GM19455 (cell line): ENCODE results near the gene EEFSEC.

ENCODE experiments used
- ATAC-seq: cut with Tn5 transposase; IDR thresholded peaks from one replicate; pipeline ENCODE4 v1.9.1; 2021; ENCODE audit not compliant: unreplicated experiment

The EEFSEC gene

GRCh38 chr3:128421966-128422365 lies 268.7 kb downstream of the EEFSEC start:
- ATAC-seq: no peak

DNA sequence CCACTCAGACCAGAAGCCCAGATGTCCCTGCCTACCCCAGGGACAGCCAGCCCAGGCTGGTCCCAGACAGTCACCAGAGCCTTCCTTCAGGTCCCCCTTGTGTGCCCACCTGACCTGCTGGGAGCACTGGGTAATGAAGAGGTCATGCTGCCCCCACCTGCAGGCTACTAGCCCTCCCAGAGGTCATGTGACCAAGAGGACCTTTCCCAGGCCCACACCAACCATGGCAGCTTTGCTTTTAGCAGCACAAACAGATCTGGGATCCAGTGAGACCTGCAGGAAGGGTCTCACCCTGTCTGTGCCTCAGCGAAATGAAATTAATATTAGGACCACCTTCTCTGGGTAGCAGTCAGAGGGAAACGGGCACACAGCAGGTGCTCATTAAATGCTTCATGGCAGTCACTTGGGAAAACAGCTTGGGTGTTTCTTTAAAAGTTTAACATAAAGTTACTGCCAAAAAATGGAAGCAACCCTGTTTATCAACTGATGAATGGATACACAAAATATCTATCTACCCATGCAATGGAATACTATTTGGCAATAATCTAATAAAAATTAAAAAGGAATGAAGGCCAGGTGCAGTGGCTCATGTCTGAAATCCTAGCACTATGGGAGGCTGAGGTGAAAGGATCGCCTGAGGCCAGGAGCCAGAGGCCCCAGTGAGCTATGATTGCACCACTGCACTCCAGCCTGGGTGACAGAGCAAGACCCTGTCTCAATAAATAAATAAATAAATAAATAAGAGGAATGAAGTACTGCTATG lies 269.7 kb downstream of the EEFSEC start:
- no peak for ATAC-seq

DNA sequence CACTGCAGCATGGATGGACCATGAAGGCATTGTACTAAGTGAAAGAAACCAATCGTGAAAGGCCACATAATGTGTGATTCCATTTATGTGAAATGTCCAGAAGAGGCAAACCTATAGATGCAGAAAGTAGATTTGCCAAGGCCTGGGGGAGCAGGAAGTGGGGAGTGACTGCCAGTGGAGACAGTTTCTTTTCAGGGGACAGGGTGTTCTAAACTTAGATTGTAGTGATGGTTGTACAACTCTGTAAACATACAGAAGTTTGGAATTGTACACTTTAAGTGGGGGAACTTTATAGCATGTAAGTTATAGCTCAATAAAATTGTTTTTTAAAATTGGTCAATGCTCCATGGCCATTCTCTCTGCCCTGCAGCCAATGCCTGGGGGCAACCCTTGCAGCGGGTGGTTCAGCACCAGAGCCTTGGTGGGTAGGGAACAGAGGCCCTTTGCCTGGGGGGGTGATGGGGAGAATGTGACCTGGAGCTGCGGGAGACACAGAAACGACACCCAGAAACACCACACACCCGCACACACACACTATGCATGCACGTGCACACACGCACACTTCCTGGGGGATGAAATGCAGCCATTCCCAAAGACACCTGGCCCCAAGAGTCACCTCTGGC lies 270.4 kb downstream of the EEFSEC start:
- no peak for ATAC-seq

- no peak for ATAC-seq
These were observed 271.3 kb downstream of the EEFSEC start for GRCh38 chr3:128424508-128425069.

DNA sequence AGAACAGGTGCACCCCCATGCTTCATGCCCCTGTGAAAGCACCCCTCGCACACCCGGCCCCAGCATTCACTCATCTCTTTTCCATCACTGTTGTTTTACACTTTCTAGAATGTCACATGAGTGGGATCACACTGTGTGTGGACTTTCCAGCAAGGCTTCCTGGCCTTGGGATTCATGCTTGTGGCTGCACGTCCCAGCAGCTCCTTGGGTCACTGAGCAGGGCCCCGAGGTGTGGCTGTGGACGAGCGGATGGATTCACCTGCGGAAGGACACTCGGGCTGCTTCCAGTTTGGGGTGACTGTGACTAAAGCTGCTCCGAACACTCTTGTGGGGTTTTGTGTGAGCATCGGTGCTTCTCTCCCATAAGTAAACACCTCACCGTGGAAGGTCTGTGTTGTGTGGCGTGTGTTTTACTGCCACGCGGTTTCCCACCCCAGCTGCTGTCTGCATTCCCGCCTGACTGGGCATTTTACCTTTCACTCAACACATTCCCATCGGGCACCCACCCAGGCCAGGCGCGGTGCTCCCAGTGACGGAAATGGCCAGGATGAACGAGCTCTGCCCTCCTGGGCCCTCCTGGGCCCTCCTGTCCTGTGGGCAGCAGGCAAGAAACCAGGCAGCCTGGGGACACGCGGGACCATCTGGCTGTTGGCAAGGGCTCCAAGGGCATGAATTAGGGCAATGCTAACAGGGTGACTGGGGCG lies 272.0 kb downstream of the EEFSEC start:
- no peak for ATAC-seq

- no peak for ATAC-seq
These were observed 272.5 kb downstream of the EEFSEC start for GRCh38 chr3:128425846-128426127.

- ATAC-seq: peak; percentile 71
These were observed 273.0 kb downstream of the EEFSEC start for GRCh38 chr3:128426128-128426921.

- no peak for ATAC-seq
These were observed 274.0 kb downstream of the EEFSEC start for GRCh38 chr3:128427175-128427857.

GRCh38 chr3:128427872-128428822 lies 274.9 kb downstream of the EEFSEC start:
- no peak for ATAC-seq

GRCh38 chr3:128429275-128429674 lies 276.0 kb downstream of the EEFSEC start:
- no peak for ATAC-seq

GRCh38 chr3:128429751-128430150 lies 276.5 kb downstream of the EEFSEC start:
- no peak for ATAC-seq

- ATAC-seq: no peak
These were observed 277.0 kb downstream of the EEFSEC start for GRCh38 chr3:128430301-128430700.

GRCh38 chr3:128430731-128431130 lies 277.4 kb downstream of the EEFSEC start:
- ATAC-seq: no peak

DNA sequence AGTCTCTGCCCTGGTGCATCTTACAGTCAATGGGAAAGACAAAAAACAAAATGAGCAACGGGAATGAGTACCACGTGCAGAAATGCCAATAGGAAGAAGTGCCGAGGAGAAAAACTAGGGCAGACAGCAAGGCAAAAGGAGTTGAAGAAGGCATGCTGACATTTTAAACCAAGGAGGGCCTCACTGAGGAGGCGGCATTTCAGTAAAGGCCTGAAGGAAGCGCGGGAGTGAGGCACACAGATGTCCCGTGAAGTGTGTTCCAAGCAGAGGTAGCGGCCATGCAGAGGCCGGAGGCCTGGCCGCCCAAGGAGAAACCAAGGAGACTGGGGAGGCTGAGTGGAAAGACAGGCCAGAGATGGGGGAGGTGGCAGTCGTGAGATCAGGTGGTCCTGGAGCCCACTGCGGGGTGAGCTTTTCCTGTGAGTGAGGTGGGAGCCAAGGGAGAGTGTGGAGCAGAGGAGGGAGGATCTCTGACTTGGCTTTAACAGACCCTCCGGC lies 278.6 kb downstream of the EEFSEC start:
- no peak for ATAC-seq

DNA sequence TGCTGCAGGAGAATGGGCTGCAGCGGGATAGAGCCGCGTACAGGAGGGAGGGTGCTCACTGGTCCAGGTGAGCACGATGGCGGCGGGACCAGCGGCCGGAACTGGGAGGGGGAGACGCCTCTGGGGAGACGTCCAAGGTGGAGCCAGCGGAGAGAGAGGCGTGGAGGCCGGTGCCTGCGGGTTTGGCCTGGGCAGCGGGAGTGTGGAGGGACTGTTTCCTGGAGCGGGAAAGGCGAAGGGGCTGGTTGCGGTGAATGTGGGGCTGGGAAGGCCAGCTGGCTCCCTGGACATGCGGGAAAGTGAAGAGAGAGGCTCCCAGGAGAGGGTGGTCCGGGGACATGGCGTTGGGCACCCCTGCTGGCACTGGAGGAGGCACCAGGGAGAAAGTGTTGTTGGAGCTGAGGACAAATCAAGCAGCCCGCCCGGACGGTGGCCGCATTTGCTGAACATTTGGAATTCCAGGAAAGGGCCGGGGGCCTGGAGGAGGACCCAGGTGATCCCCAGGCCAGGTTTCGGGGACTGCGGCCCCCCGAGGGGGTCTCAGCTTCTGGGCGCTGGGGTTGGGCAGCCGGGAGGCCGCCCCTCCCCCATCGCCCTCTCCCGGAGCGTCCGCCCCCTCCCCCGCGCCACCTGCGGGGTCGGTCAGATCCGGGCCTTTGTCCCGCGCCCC lies 279.2 kb downstream of the EEFSEC start:
- no peak for ATAC-seq

GRCh38 chr3:128432971-128433836 lies 279.9 kb downstream of the EEFSEC start:
- no peak for ATAC-seq

GRCh38 chr3:128433837-128434165 lies 280.5 kb downstream of the EEFSEC start:
- ATAC-seq: no peak

DNA sequence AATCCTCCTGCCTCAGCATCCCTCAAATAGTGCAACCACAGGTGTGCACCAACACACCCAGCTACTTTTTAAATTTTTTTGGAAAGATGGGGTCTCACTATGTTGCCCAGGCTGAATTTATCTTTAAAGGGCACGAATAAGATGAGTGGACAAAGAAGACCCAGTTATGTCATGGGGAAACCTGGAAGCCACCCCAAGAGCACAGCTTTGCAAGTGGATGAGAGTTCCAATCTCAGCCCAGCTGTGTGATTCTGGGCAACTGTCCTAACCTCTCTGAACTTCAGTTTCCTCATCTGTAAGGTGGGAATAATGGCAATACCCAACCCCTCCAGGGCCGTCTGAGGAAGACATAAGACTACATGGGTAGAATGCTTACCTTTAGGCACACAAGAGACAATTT lies 281.2 kb downstream of the EEFSEC start:
- no peak for ATAC-seq
